Activated T-cell treated with anti-CD3 and anti-CD28 coated beads, Interleukin-2, amount 50 U/mL, for 72 hours (primary cell): ENCODE measurements around the gene DUS1L. TPM values are rescaled to one million over a fixed set of nuclear protein-coding genes. Genes with fewer than 3 reads are reported as not detected.

Source experiments
- ATAC-seq, 2 donors: fragments of 150-1000 bp; cut with Tn5 transposase; replicated peaks in 1 of 2; 2 replicates each; pipeline ENCODE4 v1.10.0; 2021; ENCODE audit warnings: moderate library complexity in 2 of 2, mild to moderate bottlenecking in 1 of 2
- DNase-seq, 2 donors: peaks; one replicate each; pipeline ENCODE4 v3.0.0; 2021 to 2022; ENCODE audit warnings: mixed read lengths in 1 of 2
- H3K27ac Mint-ChIP-seq: one replicate; pipeline ENCODE4 v1.8.0; 2022; ENCODE audit warnings: mild to moderate bottlenecking, moderate library complexity, mixed read lengths
- H3K27me3 Mint-ChIP-seq: one replicate; pipeline ENCODE4 v1.8.0; 2022; ENCODE audit warnings: low read depth, mixed read lengths
- H3K36me3 Mint-ChIP-seq, 2 donors: one replicate each; pipeline ENCODE4 v1.8.0; 2022; ENCODE audit warnings: mixed read lengths in 2 of 2, mild to moderate bottlenecking in 1 of 2; ENCODE audit not compliant: insufficient read depth in 2 of 2
- H3K4me1 Mint-ChIP-seq: one replicate; pipeline ENCODE4 v1.8.0; 2022; ENCODE audit warnings: low read depth, mixed read lengths
- H3K4me3 Mint-ChIP-seq, 2 donors: one replicate each; pipeline ENCODE4 v1.8.0; 2022; ENCODE audit warnings: mild to moderate bottlenecking in 2 of 2, mixed read lengths in 2 of 2, moderate library complexity in 2 of 2
- H3K9me3 Mint-ChIP-seq, 2 donors: one replicate each; pipeline ENCODE4 v1.8.0; 2022; ENCODE audit warnings: mixed read lengths in 2 of 2
- total RNA-seq, 2 donors: library from RNA; stranded (reverse); gene quantifications; one replicate each; pipeline ENCODE4 v1.2.3, GENCODE V29; 2022

The DUS1L gene
- total RNA-seq, 2 donors from 2014 or later, result 109 to 121 TPM

- no peaks in the 10 kb centered on the region for H3K27me3 Mint-ChIP-seq
- H3K36me3 Mint-ChIP-seq, result no peaks in the 10 kb centered on the region
- no peak overlapping the region for H3K27ac Mint-ChIP-seq
- H3K4me1 Mint-ChIP-seq, result no peaks in the 10 kb centered on the region
- H3K4me3 Mint-ChIP-seq, result no peak overlapping the region
- H3K9me3 Mint-ChIP-seq, result no peaks in the 10 kb centered on the region
- ATAC-seq (no peak), DNase-seq (no peak)
These were observed 53.9 kb downstream of the DUS1L start for GRCh38 chr17:82011617-82012187.

DNA sequence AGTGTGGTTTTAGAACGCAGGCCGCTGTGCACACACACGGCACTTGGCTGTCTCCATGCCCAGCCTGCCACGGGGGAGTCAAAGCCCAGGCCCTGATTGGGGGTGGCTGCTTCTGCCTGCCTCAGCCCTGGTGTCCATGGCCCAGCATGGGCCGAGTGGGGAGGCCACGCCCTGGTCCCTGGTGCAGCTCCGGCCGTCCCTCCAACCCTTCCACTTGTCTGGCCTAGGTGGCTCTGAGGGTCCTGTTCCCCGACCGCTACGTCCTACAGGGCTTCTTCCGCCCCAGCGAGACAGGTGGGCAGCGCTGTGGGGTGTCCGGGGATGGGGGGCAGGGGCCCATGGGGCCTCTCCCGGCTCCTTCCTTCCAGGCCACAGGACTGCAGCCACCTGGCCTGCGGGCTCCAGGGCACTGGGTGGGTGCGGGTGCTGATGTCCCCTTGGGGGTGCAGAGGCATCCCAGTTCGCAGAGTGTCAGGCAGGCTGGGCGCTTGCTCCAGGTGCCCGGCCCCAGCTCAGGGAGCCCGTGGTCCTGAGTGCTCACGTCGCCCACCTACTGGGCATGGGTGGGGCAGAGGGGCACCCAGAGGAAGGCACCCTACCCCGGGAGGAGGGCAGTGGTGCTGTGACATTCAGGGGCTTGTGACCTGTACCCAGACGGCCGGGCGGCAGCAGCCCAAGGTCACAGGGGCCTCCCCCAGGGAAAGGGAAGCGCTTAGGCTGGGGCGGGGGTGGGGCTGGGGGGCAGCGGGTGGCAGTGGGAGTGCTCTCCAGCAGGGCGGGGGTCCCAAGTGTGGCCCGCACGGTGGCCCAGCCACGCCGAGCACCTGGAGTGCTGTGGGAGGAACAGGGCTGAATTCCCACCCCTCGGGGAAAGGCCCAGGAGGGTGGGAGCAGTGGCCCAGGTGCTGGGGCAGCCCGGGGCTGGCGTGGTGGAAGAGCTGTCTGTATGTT is 54.8 kb downstream of the DUS1L start:
- DNase-seq, result no peak
- H3K9me3 Mint-ChIP-seq, result no peaks in the 10 kb centered on the region
- H3K4me1 Mint-ChIP-seq, result no peaks in the 10 kb centered on the region
- H3K4me3 Mint-ChIP-seq, result no peak overlapping the region
- no peaks in the 10 kb centered on the region for H3K36me3 Mint-ChIP-seq
- H3K27me3 Mint-ChIP-seq, result no peaks in the 10 kb centered on the region
- H3K27ac Mint-ChIP-seq, result no peak overlapping the region
- ATAC-seq, result no peak

DNA sequence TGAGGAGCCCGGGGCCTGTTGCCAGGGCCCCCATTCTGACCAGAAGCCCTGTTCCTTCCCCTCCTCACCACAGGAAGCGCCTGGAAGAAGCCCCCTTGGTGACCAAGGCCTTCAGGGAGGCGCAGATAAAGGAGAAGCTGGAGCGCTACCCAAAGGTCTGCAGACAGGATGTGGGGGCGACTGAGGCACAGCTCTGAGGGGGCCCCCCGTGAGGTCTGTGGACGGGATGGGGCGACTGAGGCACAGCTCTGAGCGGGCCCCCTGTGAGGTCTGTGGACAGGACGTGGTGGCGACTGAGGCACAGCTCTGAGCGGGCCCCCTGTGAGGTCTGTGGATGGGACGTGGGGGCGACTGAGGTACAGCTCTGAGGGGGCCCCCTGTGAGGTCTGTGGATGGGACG is 56.2 kb downstream of the DUS1L start:
- H3K27ac Mint-ChIP-seq, result no peak overlapping the region
- DNase-seq (peak in 1 of 2 donors; percentile 30), ATAC-seq (peak in 1 of 2 donors; percentile 58)
- H3K4me1 Mint-ChIP-seq, result no peaks in the 10 kb centered on the region
- no peaks in the 10 kb centered on the region for H3K9me3 Mint-ChIP-seq
- no peaks in the 10 kb centered on the region for H3K36me3 Mint-ChIP-seq
- no peaks in the 10 kb centered on the region for H3K27me3 Mint-ChIP-seq
- peak overlapping the region in 1 of 2 donors; percentile 40 for H3K4me3 Mint-ChIP-seq

GRCh38 chr17:82008941-82009405 is 56.6 kb downstream of the DUS1L start:
- no peak overlapping the region for H3K27ac Mint-ChIP-seq
- DNase-seq, result no peak
- H3K27me3 Mint-ChIP-seq, result no peaks in the 10 kb centered on the region
- no peaks in the 10 kb centered on the region for H3K4me1 Mint-ChIP-seq
- no peaks in the 10 kb centered on the region for H3K9me3 Mint-ChIP-seq
- no peak for ATAC-seq
- no peaks in the 10 kb centered on the region for H3K36me3 Mint-ChIP-seq
- no peak overlapping the region for H3K4me3 Mint-ChIP-seq

DNA sequence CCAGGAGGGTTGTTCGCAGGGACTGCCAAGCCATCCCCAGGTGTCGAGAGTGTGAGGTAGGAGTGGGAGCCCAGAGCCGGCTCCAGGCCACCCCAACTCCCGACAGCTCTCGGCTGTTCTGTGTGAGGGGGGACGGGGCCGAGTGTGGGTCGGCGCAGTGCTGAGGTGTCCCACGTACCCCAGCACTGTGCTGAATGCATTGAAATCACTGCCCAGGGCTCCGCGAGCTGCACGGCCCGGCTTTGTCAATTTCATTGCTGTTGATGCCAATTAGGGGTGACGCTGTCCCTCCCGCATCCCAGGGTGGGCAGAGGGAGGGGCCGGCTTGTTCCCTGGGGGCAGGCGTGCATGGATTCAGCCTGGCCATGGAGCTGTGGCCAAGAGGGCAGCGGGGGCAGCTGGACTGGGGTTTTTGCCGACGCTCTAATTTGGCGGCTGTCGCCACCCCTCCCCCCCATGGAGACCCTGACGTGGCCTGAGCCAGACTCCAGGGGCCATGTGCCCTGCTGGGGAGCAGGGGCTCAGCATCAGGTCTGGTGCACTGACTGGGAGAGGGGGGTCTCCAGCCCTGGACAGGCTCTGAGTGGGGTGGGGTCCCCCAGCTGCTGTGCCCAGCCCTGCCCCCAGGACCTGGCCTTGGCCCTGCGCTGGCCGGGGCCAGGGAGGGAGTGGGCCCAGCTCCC is 57.2 kb downstream of the DUS1L start:
- no peaks in the 10 kb centered on the region for H3K27me3 Mint-ChIP-seq
- DNase-seq (no peak), ATAC-seq (no peak)
- H3K9me3 Mint-ChIP-seq, result no peaks in the 10 kb centered on the region
- H3K4me3 Mint-ChIP-seq, result no peak overlapping the region
- no peak overlapping the region for H3K27ac Mint-ChIP-seq
- no peaks in the 10 kb centered on the region for H3K36me3 Mint-ChIP-seq
- H3K4me1 Mint-ChIP-seq, result no peaks in the 10 kb centered on the region

Other genes with a start within 250 kb of the DUS1L start
- 10 to 100 TPM; 61.9 to 77.2 TPM for gene MCRIP1, start 232.5 kb downstream of the DUS1L start, total RNA-seq
- gene PPP1R27, start 230.8 kb downstream of the DUS1L start, total RNA-seq, result not detected
- 100 to 1,000 TPM; 430 to 436 TPM for gene P4HB, start 205.3 kb downstream of the DUS1L start, total RNA-seq
- 100 to 1,000 TPM; 369 to 410 TPM for gene ARHGDIA, start 194.5 kb downstream of the DUS1L start, total RNA-seq
- 100 to 1,000 TPM in 1 of 2 donors, 10 to 100 TPM in 1; 95.9 to 122 TPM for gene ALYREF, start 174.2 kb downstream of the DUS1L start, total RNA-seq
- gene ANAPC11, start 174.1 kb downstream of the DUS1L start, total RNA-seq, result 100 to 1,000 TPM in 1 of 2 donors, 10 to 100 TPM in 1; 78.5 to 106 TPM
- gene NPB, start 163.6 kb downstream of the DUS1L start, total RNA-seq, result under 1 TPM in 1 of 2 donors, not detected in 1; 0.19 TPM
- gene PCYT2, start 154.4 kb downstream of the DUS1L start, total RNA-seq, result 10 to 100 TPM; 13.9 to 14.2 TPM
- 10 to 100 TPM; 42.2 to 44.2 TPM for gene SIRT7, start 147.6 kb downstream of the DUS1L start, total RNA-seq
- 10 to 100 TPM; 41.5 to 44.7 TPM for gene MAFG, start 138.1 kb downstream of the DUS1L start, total RNA-seq
- 100 to 1,000 TPM; 141 to 178 TPM for gene PYCR1, start 128.5 kb downstream of the DUS1L start, total RNA-seq
- gene MYADML2, start 118.6 kb downstream of the DUS1L start, total RNA-seq, result not detected
- gene NOTUM, start 104.6 kb downstream of the DUS1L start, total RNA-seq, result 1 to 10 TPM in 1 of 2 donors, under 1 TPM in 1; 0.76 to 1.4 TPM
- 10 to 100 TPM; 32.0 to 34.2 TPM for gene ASPSCR1, start 88.2 kb downstream of the DUS1L start, total RNA-seq
- gene CENPX, start 42.9 kb downstream of the DUS1L start, total RNA-seq, result 10 to 100 TPM; 32.2 to 44.0 TPM
- gene LRRC45, start 42.5 kb downstream of the DUS1L start, total RNA-seq, result 10 to 100 TPM; 11.8 to 15.4 TPM
- 10 to 100 TPM in 1 of 2 donors, 1 to 10 TPM in 1; 8.5 to 13.1 TPM for gene RAC3, start 34.1 kb downstream of the DUS1L start, total RNA-seq
- gene DCXR, start 28.1 kb downstream of the DUS1L start, total RNA-seq, result 100 to 1,000 TPM; 114 to 125 TPM
- gene RFNG, start 14.0 kb downstream of the DUS1L start, total RNA-seq, result 10 to 100 TPM; 31.0 to 42.2 TPM
- gene GPS1, start 13.9 kb downstream of the DUS1L start, total RNA-seq, result 10 to 100 TPM; 55.1 to 73.5 TPM
- 10 to 100 TPM; 90.5 to 91.2 TPM for gene FASN, start 32.4 kb upstream of the DUS1L start, total RNA-seq
- 10 to 100 TPM; 76.9 to 78.8 TPM for gene CCDC57, start 147.0 kb upstream of the DUS1L start, total RNA-seq
- gene SLC16A3, start 163.2 kb upstream of the DUS1L start, total RNA-seq, result 10 to 100 TPM; 42.8 to 74.5 TPM
- 100 to 1,000 TPM; 166 to 170 TPM for gene CSNK1D, start 207.9 kb upstream of the DUS1L start, total RNA-seq